GM18520 (cell line): ENCODE measurements around the gene PARP12.

Experiments
- ATAC-seq: cut with Tn5 transposase; IDR thresholded peaks from one replicate; pipeline ENCODE4 v1.9.1; 2021; ENCODE audit not compliant: unreplicated experiment

The PARP12 gene

DNA sequence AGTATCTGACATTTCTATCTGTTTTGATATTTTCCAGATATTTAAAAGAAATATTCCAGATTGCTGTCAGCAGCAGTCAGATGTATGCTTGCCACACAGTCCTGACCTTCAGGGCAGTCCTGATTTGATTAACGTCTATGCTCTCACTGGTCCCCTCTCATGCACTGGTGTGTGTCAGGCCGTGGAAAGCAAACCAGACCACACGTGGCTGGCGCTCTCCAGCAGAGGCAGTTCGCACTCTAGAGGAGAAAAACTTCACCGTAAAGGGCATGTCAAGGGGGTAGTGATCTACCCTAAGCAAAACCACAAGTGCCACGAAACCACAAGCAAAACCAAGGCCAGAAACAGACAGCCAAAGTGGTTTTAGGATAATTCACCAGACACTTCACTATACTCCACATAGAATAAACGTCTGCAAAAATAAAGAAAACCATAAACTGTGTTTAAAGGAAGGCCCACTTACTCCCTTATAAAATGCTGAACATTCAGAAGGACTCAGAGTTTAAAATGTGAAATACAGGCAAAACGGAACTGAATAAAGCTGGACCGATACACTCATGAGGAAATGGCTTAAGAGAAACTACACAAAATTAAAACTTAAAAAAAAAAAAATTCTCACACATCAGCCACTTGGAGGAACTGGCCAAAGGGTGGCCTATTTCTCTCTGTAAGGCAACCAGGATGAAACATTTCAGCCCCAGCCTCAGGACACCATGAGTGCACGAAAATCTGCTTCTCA lies 26.4 kb downstream of the PARP12 start:
- no peak for ATAC-seq

DNA sequence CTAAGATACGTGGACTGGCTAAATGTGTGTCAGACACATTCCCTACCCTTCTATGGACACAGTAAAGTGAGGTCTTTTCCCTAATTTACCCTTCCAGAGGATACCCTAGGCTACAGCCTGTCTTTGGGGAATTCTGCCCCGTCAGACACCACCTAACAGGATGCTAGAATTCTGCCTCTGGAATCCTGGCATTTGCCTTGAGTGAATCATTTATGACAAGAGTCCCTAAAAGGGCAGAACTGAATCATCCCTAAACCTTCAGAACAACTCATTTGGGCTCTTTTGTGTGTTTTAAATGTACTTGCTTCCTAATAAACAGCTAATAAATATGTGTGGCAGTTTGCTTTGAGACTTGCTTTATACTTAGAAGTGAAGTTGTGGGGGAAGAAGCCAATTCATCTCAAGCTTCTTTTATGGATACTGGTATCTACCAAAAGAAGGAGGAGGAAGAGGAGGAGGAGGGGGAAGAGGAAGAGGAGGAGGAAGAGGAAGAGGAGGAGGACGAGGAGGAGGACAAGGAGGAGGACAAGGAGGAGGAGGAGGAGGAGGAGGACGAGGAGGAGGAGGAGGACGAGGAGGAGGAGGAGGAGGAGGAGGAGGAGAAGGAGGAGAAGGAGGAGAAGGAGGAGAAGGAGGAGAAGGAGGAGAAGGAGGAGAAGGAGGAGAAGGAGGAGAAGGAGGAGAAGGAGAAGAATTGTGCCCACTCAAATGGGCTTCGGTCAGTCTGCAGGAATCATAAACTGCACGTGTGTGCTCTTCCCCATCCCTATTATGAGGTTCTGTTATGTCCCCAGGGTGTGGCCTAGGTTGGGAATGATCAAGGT lies 27.1 kb downstream of the PARP12 start:
- no peak for ATAC-seq

DNA sequence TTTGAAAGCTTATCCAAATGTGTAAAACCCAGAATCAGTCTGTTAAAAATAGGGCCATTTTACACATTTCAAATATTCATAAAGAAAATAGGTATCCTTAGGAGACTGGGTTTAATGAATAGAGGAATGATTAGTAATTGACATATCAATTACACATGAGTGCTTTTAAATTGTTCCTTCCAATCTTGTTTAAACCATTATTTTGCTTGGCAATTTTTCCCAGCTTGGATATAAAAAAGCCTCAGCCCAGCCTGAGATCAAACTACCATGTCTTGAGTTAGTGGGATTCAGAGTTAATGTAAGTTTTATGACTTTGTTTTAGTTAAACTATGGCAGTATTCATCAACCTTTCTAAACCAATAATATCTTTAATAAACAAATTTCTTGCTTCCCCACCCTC lies 28.3 kb downstream of the PARP12 start:
- no peak for ATAC-seq

GRCh38 chr7:140033779-140034363 lies 28.9 kb downstream of the PARP12 start:
- ATAC-seq: no peak

DNA sequence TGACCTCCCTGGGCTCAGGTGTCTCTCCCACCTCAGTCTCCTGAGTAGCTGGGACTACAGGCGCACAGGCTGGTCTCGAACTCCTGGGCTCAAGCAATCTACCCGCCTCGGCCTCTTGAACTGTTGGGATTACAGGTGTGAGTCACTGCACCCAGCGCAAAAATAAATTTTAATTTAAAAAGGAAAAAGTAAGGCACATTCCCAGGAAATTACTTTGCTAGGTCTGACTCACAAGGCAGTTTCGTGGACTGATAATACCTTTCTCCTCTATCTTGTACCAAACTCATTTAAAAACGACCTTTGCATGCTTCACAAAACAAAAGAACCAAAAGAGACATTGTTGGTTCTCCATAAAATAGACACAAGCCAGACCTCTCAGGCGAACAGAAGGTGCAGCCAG lies 29.7 kb downstream of the PARP12 start:
- ATAC-seq: no peak

DNA sequence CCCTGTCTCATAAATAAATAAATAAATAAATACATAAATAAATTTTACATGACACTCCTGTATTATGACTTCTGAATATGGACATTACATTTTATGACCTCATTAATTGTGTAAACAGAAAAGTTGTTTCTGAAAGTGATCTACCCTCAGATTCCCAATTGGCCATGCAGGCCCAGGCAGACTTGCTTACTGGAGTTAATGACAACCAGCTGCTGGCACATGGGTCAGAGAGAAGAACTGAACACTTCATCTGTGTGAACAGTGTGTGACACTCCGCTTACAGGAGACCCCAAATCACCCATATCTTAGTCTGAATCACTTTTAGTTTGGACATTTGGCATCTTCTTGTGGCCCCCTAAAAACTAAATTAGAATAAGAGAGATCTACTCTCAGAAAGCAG lies 31.4 kb downstream of the PARP12 start:
- ATAC-seq: no peak

DNA sequence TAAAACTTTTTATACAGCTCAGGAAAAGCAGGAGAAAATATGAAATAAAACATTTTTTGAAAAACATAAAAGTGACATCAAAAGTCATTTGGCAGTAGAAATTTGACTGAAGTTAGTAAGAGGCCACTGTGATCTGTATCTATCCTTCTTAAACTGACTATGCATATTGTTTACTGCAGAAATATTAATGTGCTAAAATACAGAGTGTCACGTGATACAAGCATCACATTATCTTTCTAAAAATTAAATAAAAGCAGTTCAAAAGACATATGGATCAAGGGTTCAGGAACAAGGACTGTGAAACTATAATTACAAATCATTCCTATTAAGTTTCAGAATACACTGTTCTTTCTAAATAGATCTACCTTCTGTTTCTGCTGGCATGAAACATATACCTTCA lies 33.7 kb downstream of the PARP12 start:
- ATAC-seq: no peak

DNA sequence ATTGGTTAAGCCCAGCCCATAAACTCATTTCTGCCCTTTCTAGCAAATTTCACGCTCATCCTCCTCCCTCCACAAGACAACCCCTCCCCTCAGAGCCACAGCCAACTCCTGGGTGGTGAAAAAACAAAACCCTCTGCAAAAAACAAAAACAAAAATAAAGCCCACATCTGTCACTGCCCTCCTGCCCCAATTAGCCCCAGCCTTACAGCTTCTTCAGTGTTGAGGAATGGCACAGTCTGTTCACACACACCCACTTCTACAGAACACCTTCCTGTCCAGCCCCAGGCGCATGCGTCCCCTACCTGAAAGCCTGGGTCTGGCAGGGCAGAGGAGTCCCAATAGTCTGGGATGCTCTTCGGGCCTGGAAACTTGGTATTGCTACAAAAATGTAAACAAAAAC lies 34.4 kb downstream of the PARP12 start:
- ATAC-seq: no peak

GRCh38 chr7:140027858-140028257 lies 34.9 kb downstream of the PARP12 start:
- no peak for ATAC-seq

- no peak for ATAC-seq
Observed at GRCh38 chr7:140026935-140027334, 35.8 kb downstream of the PARP12 start.

GRCh38 chr7:140025814-140026433 lies 36.8 kb downstream of the PARP12 start:
- no peak for ATAC-seq

GRCh38 chr7:140025241-140025640 lies 37.5 kb downstream of the PARP12 start:
- ATAC-seq: no peak

- ATAC-seq: no peak
Observed at GRCh38 chr7:140024585-140024984, 38.2 kb downstream of the PARP12 start.

DNA sequence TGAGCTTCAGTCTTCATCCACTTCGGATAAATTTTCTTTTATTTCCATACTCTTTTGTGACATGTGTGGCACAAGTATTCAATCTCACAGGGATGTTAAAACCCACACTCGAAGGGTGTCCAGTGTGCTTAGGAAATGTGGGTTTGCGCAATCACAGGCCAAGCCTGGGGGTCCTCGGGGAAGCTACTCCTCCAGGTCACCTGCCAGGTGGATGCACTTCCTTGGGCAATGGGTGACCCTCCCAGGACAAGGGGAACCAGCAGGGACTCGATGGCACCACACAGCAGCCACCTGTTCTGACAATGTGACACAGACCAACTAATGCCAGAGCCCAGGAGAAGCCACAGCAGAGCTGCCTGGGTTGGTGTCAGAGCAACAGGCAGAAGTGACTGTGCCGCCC lies 39.0 kb downstream of the PARP12 start:
- no peak for ATAC-seq

GRCh38 chr7:140022582-140023211 lies 40.1 kb downstream of the PARP12 start:
- no peak for ATAC-seq

DNA sequence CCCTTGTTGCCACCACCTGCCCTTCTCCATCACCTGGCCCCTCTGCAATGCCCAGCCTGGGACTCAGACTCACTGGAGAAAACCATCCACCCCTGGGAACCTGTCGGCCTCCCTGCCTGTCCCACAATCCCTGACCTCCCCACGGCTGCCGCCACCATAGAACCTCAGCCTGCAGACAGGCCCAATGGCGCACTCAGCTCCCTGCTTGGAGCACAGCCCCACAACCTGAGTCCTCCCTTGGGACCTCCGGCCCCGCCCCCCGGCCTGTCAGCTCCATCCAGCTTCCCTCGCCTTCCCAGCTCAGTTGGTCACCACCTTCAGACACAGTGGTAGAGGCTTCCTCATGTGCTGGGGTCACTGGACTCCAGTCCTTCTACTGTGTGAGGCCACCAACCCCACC lies 41.1 kb downstream of the PARP12 start:
- ATAC-seq: no peak

DNA sequence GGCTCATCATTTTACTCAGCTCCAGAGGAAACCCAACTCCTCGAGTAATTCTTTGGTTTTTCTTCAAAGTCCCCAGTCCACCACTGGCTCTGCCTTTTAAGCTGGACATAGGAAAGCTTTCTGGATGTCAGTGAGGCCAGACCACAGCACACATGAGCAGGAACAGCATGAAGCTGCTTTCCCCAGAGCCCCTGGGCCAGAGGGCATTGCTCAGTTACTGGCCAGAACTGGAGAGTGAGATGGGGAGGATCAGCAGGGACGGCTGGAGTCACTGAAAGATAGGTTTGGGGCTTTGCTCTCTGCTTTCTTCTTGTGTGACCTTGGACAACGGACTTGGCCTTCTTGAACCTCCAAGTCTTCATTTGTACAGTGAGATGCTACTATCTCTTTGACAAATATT lies 43.1 kb downstream of the PARP12 start:
- ATAC-seq: no peak

- no peak for ATAC-seq
Observed at GRCh38 chr7:140019172-140019571, 43.6 kb downstream of the PARP12 start.

DNA sequence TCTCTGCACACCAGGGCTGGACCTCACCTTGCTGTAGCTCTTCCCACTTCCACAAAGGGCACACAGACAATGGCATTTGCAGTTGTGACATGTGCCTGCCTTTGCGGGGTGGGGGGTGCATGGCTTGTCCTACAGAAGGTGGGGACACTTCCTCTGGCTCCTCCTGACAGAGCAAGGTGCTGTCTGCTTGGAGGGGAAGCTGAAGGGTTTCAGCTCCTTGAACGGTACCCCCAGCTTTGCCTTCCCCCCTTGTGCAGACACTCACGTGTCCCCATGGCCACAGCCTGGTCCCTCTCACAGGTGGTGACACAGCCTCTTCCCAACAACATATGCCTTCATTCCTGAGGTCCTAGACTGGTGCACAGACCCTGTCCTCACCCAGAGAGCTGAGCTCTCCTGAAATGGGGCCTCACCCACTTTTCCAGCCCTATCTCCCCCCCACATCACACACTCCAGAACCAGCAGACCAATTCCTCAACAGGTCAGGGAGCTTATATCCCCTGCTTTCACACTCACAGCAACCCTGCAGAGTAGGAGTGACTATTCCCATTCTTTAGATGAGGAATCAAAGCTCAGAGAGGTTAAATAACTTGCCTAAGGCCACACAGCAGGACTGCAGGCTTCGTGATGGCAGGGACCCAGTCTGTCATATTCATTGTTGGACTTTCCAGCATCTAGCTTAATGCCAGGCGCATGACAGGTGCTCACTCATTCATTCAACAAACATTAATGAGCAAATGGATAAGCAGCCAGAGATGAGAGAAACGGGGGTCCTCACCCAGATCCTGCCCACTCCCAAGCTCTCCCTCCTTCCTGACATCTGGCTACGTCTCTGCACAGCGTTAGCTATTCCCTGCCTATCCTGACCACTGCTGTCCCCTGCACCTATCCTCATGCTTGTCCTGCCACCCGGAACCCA lies 44.4 kb downstream of the PARP12 start:
- no peak for ATAC-seq

DNA sequence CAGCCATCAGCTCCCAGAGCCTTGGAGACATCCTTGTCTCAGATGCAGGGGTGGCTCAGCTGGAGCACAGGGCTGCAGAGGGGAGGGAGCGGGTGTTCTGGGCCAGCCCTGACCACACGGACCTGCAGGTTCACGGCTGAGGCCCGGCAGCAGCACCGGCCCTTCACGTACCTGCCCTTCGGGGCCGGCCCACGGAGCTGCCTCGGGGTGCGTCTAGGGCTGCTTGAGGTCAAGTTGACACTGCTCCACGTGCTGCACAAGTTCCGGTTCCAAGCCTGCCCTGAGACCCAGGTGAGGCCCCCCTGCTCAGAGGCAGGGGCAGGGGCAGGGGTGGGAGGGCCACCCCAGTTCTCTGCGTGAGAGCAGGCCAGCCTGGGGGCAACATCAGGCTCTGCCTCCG lies 45.2 kb downstream of the PARP12 start:
- ATAC-seq: no peak
